Liver (tissue), 3 donors: ENCODE results near the gene VOPP1.

Source experiments
- EGR1 ChIP-seq, 2 donors: IDR thresholded peaks; 2 replicates each; pipeline ENCODE4 v1.6.1; 2016 to 2018; ENCODE audit warnings: antibody characterized with exemption in 2 of 2, low read depth in 2 of 2
- GABPA ChIP-seq, 2 donors: IDR thresholded peaks in 1 of 2; conservative IDR thresholded peaks in 1 of 2; 2 replicates each; pipeline ENCODE4 v1.6.1; 2016; ENCODE audit warnings: antibody characterized with exemption in 2 of 2, mild to moderate bottlenecking in 1 of 2, moderate library complexity in 1 of 2
- JUND ChIP-seq, 2 donors: IDR thresholded peaks; 2 replicates each; pipeline ENCODE4 v1.6.1; 2016; ENCODE audit warnings: antibody characterized with exemption in 2 of 2
- RAD21 ChIP-seq, 2 donors: IDR thresholded peaks; 2 replicates each; pipeline ENCODE4 v1.6.1; 2016; ENCODE audit warnings: antibody characterized with exemption in 2 of 2, mild to moderate bottlenecking in 2 of 2
- SP1 ChIP-seq: IDR thresholded peaks from 2 replicates; pipeline ENCODE4 v1.6.1; 2018; ENCODE audit warnings: antibody characterized with exemption, mild to moderate bottlenecking
- TAF1 ChIP-seq: conservative IDR thresholded peaks from 2 replicates; pipeline ENCODE4 v1.6.1; 2016; ENCODE audit warnings: antibody characterized with exemption, mild to moderate bottlenecking
- TF ChIP-seq, protein P1 (sequence below): fragments of 150-350 bp; IDR thresholded peaks from 2 replicates; pipeline ENCODE4 v1.5.1; 2017; ENCODE audit warnings: improper control_type of control experiment, low read depth, low read length; ENCODE audit not compliant: missing input control
- TF ChIP-seq, protein P2 (sequence below): IDR thresholded peaks from 2 replicates; pipeline ENCODE4 v1.6.1; 2016; ENCODE audit warnings: antibody characterized with exemption
- TF ChIP-seq, protein P3 (sequence below): IDR thresholded peaks from 2 replicates; pipeline ENCODE4 v1.6.1; 2016; ENCODE audit warnings: antibody characterized with exemption, mild to moderate bottlenecking
- TF ChIP-seq, protein P4 (sequence below): IDR thresholded peaks from 2 replicates; pipeline ENCODE4 v1.6.1; 2016; ENCODE audit warnings: antibody characterized with exemption
- donor health status: healthy.
- donor health status: healthy.

DNA sequence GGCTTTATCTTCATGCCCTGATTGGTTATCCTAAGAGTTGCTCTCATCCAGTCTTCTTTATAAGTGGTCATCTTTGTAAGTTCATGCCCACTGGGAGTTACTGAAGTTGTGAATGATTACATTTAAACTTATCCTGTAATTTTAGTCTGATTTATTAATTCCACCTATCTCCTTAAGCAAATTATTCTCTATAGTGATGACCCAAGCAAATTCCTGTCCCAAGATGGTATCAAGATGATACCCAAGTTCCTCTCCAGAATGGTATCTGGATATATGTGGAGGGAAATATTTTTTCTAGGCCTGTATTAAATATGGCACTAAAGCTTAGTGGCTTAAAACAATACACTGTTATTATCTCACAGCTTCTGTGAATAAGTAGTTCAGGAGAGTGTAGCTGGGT, 22.6 kb upstream of the VOPP1 start:
- TF ChIP-seq, protein P1, sequence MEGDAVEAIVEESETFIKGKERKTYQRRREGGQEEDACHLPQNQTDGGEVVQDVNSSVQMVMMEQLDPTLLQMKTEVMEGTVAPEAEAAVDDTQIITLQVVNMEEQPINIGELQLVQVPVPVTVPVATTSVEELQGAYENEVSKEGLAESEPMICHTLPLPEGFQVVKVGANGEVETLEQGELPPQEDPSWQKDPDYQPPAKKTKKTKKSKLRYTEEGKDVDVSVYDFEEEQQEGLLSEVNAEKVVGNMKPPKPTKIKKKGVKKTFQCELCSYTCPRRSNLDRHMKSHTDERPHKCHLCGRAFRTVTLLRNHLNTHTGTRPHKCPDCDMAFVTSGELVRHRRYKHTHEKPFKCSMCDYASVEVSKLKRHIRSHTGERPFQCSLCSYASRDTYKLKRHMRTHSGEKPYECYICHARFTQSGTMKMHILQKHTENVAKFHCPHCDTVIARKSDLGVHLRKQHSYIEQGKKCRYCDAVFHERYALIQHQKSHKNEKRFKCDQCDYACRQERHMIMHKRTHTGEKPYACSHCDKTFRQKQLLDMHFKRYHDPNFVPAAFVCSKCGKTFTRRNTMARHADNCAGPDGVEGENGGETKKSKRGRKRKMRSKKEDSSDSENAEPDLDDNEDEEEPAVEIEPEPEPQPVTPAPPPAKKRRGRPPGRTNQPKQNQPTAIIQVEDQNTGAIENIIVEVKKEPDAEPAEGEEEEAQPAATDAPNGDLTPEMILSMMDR, result no peak
- TF ChIP-seq RAD21 (IDR thresholded peaks at IDR 0.05) (no peak), SP1 (no peak), EGR1 (IDR thresholded peaks at IDR 0.05; ENCODE audit: low read depth in 2 of 2) (no peak), GABPA (IDR thresholded peaks at IDR 0.05 in 1 of 2, conservative IDR thresholded peaks at IDR 0.05 in 1 of 2) (no peak), JUND (IDR thresholded peaks at IDR 0.05) (no peak), TAF1 (no peak)
- TF ChIP-seq, protein P2, sequence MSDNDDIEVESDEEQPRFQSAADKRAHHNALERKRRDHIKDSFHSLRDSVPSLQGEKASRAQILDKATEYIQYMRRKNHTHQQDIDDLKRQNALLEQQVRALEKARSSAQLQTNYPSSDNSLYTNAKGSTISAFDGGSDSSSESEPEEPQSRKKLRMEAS, result no peak
- TF ChIP-seq, protein P3, sequence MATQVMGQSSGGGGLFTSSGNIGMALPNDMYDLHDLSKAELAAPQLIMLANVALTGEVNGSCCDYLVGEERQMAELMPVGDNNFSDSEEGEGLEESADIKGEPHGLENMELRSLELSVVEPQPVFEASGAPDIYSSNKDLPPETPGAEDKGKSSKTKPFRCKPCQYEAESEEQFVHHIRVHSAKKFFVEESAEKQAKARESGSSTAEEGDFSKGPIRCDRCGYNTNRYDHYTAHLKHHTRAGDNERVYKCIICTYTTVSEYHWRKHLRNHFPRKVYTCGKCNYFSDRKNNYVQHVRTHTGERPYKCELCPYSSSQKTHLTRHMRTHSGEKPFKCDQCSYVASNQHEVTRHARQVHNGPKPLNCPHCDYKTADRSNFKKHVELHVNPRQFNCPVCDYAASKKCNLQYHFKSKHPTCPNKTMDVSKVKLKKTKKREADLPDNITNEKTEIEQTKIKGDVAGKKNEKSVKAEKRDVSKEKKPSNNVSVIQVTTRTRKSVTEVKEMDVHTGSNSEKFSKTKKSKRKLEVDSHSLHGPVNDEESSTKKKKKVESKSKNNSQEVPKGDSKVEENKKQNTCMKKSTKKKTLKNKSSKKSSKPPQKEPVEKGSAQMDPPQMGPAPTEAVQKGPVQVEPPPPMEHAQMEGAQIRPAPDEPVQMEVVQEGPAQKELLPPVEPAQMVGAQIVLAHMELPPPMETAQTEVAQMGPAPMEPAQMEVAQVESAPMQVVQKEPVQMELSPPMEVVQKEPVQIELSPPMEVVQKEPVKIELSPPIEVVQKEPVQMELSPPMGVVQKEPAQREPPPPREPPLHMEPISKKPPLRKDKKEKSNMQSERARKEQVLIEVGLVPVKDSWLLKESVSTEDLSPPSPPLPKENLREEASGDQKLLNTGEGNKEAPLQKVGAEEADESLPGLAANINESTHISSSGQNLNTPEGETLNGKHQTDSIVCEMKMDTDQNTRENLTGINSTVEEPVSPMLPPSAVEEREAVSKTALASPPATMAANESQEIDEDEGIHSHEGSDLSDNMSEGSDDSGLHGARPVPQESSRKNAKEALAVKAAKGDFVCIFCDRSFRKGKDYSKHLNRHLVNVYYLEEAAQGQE, result no peak
- TF ChIP-seq, protein P4, sequence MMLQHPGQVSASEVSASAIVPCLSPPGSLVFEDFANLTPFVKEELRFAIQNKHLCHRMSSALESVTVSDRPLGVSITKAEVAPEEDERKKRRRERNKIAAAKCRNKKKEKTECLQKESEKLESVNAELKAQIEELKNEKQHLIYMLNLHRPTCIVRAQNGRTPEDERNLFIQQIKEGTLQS, result no peak
